ENCODE measurements around the gene GIPC3.

GRCh38 chr19:3535563-3535965, 49.7 kb upstream of the GIPC3 start:
- no peak for TF ChIP-seq CTCF (IDR thresholded peaks at IDR 0.05)
- no peak for TF ChIP-seq POLR2A (IDR thresholded peaks at IDR 0.05)
- no peak for TF ChIP-seq POLR2AphosphoS5 (IDR thresholded peaks at IDR 0.05)

Data from prostate gland (tissue), 2 donors.